Astrocyte of the cerebellum (primary cell): ENCODE results near the gene ACTRT2.

Source experiments
- DNase-seq: peaks from one replicate; pipeline ENCODE4 v3.0.0-alpha.2; 2011; ENCODE audit warnings: low read depth
- H3K4me3 ChIP-seq: 2 replicates; pipeline ENCODE4 v1.5.1; 2011; ENCODE audit warnings: mild to moderate bottlenecking, low read depth, low read length, moderate library complexity
- in situ Hi-C: cut with HindIII; loops from 2 replicates; pipeline ENCODE4 v1.10.0; 2017; ENCODE audit warnings: low sequenced_read_pairs
- TF ChIP-seq, protein P1 (sequence below): IDR thresholded peaks from 2 replicates; pipeline ENCODE4 v1.5.1; 2012; ENCODE audit warnings: low read length, low read depth, moderate library complexity, mild to moderate bottlenecking; ENCODE audit errors: missing control alignments

ACTRT2 gene

DNA sequence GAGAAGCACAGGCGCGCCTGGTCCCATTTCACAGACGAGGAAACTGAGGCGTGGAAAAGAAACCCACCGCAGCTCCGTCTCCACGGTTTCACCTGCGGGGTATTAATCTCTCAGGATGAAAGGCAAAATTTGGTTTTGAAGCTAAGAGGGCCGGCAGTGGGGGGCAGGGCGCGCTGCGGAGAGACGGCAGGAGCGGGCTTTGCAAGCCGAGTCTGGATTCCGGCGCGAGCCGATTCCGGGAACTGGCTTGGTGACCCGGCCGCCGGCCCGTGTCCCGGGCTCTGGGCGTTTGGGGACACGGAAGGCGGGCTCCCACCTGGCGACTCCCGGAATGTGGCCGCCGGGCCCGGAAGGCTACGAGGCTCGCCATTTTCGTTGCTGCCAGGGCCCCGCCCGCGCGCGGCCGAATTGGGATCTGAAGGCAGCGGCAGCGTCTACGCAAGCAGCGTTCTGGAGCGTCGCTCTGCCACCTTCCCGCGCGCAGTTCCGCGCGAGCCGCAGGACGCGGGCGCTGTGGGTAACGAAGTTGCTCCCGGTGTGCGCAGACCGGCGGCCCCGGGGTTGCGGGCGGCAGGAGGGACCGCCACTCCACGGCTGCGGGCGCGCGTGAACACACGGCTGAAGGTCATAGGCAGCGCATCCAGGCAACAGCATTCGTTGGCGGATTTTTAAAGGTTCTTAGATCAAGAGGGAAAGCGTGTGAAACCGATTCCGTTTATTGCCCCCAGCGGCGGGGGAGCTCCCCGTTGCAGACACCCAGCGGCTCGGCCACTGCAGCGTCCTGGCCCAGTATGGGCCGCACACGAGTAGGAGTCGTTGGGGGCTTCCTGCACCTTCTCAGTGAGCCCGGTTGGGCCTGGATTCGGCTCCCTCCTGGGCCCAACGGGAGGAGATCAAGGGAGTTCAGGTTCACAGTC lies 42.4 kb downstream of the ACTRT2 start:
- TF ChIP-seq, protein P1, sequence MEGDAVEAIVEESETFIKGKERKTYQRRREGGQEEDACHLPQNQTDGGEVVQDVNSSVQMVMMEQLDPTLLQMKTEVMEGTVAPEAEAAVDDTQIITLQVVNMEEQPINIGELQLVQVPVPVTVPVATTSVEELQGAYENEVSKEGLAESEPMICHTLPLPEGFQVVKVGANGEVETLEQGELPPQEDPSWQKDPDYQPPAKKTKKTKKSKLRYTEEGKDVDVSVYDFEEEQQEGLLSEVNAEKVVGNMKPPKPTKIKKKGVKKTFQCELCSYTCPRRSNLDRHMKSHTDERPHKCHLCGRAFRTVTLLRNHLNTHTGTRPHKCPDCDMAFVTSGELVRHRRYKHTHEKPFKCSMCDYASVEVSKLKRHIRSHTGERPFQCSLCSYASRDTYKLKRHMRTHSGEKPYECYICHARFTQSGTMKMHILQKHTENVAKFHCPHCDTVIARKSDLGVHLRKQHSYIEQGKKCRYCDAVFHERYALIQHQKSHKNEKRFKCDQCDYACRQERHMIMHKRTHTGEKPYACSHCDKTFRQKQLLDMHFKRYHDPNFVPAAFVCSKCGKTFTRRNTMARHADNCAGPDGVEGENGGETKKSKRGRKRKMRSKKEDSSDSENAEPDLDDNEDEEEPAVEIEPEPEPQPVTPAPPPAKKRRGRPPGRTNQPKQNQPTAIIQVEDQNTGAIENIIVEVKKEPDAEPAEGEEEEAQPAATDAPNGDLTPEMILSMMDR: no peak
- no peak for DNase-seq
- in situ Hi-C loops: no loop called here
- H3K4me3 ChIP-seq: no peak overlapping the region

- no peak overlapping the region for H3K4me3 ChIP-seq
- no peak for DNase-seq
- TF ChIP-seq, protein P1: no peak
- in situ Hi-C loops: no loop called here
Measured at GRCh38 chr1:3064296-3064850, 43.1 kb downstream of the ACTRT2 start.

- no peak overlapping the region for H3K4me3 ChIP-seq
- TF ChIP-seq, protein P1: no peak
- no peak for DNase-seq
- in situ Hi-C loops: no loop called here
Measured at GRCh38 chr1:3064901-3065300, 43.6 kb downstream of the ACTRT2 start.

DNA sequence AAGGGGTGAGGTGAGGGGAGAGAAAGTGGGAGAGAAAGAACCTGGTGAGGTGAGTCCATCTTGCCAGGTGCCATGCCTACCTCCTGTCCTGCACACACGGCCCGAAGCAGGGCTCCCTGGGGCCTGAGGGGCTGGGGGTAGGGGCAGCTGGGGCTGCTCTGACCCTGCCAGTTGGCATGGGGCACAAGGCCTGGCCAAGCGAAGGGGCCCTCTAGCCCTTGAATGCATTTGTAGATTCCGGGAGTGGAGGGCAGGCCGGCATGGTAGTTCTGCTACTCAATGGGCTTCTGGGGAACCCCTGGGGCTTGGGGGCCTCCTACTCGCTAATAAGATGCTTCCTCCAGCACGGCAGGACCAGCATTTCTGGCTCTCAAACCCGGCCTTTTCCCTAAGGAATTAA lies 44.1 kb downstream of the ACTRT2 start:
- H3K4me3 ChIP-seq: no peak overlapping the region
- in situ Hi-C loops: no loop called here
- TF ChIP-seq, protein P1: no peak
- DNase-seq: no peak

GRCh38 chr1:3065797-3066196 lies 44.5 kb downstream of the ACTRT2 start:
- H3K4me3 ChIP-seq: no peak overlapping the region
- TF ChIP-seq, protein P1: no peak

DNA sequence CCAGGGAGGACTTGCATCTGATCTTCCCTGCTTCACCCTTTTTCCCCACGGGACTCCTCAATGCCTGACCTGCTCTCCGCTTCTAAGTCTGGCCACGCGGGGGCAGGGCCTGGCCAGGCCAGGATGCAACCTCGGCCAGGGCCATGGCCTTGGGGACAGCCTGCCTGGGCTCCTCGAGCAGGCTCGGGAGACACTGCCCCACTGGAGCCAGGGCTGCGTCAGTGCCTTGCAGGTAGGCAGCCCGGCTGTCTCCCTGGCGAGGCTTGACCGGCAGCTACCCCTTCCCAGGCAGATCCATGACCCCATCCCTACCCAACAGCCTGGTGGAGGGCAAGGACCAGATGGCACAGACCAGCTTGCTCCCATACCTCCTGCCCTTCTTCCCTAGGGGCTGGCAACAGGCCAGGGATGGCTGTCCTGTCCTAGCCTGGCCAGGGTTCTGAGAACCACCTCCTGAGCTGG lies 45.0 kb downstream of the ACTRT2 start:
- no peak for DNase-seq
- in situ Hi-C loops: no loop called here
- no peak overlapping the region for H3K4me3 ChIP-seq
- TF ChIP-seq, protein P1: peak; percentile 37

More at GRCh38 chr1:3065797-3066196, 44.5 kb downstream of the ACTRT2 start:
- DNase-seq: no peak
- in situ Hi-C loops: no loop called here
